ENCODE results near the gene STK40. TPM values are rescaled to one million over a fixed set of nuclear protein-coding genes. Genes with fewer than 3 reads are reported as not detected.

STK40 gene
- total RNA-seq, 1 experiment from 2014 or later = 26.2 TPM

GRCh38 chr1:36396359-36396758 lies 10.6 kb upstream of the STK40 start:
- H3K27ac Mint-ChIP-seq = peak overlapping the region; percentile 34 to 72 (median 68); a peak in 2 of 7 replicates
- H2BK12ac ChIP-seq (ENCODE audit: insufficient read length, low read depth, low read length) = no peak overlapping the region

More at GRCh38 chr1:36396359-36396758, 10.6 kb upstream of the STK40 start:
- Histone ChIP-seq H3K18ac (ENCODE audit: insufficient read length, low read depth, low read length) (no peak overlapping the region), H3K27me3 (ENCODE audit: insufficient read depth, low read length) (no peaks in the 10 kb centered on the region), H4K91ac (ENCODE audit: insufficient read length, low read depth, low read length) (no peak overlapping the region), H4K5ac (ENCODE audit: insufficient read length, low read depth, low read length) (no peak overlapping the region), H3K27ac (ENCODE audit: insufficient read length, low read depth, low read length) (no peak overlapping the region), H3T11ph (ENCODE audit: low read length) (no peak overlapping the region), H3K23me2 (ENCODE audit: insufficient read length, low read depth, low read length, poor library complexity, severe bottlenecking) (peaks cover 14% of the 10 kb centered on the region), H4K8ac (replicated peaks; ENCODE audit: insufficient read length, low read depth, low read length) (no peak overlapping the region), H3K56ac (ENCODE audit: insufficient read length, low read depth, low read length) (no peak overlapping the region), H2BK120ac (ENCODE audit: low read depth, low read length, poor library complexity, severe bottlenecking) (no peak overlapping the region), H3K9ac (ENCODE audit: extremely low read depth, insufficient read length, low read length) (no peak overlapping the region), H2BK15ac (ENCODE audit: low read depth, low read length) (no peak overlapping the region), H4K20me1 (ENCODE audit: control insufficient read depth, insufficient read depth, insufficient read length) (no peaks in the 10 kb centered on the region), H3K9me3 (ENCODE audit: control insufficient read depth, low read depth, low read length) (no peaks in the 10 kb centered on the region), H3K23ac (ENCODE audit: insufficient read length, low read depth, low read length) (no peak overlapping the region), H3K4me2 (ENCODE audit: insufficient read depth, insufficient read length, low read length) (no peak overlapping the region), H3K4me1 (ENCODE audit: insufficient read depth, low read length) (no peaks in the 10 kb centered on the region), H3K4ac (ENCODE audit: low read depth, low read length) (no peak overlapping the region), H3K79me2 (ENCODE audit: insufficient read depth, low read length) (no peaks in the 10 kb centered on the region), H2BK5ac (ENCODE audit: insufficient read length, low read length) (no peak overlapping the region), H2AFZ (ENCODE audit: low read length) (no peak overlapping the region), H3K79me1 (ENCODE audit: insufficient read depth, low read depth, low read length, poor library complexity, severe bottlenecking) (peaks cover 4% of the 10 kb centered on the region), H2AK5ac (ENCODE audit: insufficient read length, low read length) (no peak overlapping the region), H3K14ac (ENCODE audit: insufficient read depth, low read length) (no peak overlapping the region), H2BK20ac (ENCODE audit: low read depth, low read length, poor library complexity, severe bottlenecking) (no peak overlapping the region)
- no peaks in the 10 kb centered on the region for H3K27me3 Mint-ChIP-seq (ENCODE audit: low read depth)
- no peak for TF ChIP-seq CTCF (conservative IDR thresholded peaks at IDR 0.05)
- peaks cover 11 to 30% (median 21%) of the 10 kb centered on the region in 3 experiments; a peak in 6 of 7 replicates for H3K36me3 Mint-ChIP-seq (ENCODE audit: insufficient read depth in 1 of 3, low read depth in 3 of 3)
- no peaks in the 10 kb centered on the region; a peak in 1 of 5 replicates for H3K9me3 Mint-ChIP-seq
- no CpG with 5 or more reads among the region's 6 CpGs for WGBS (ENCODE audit: extremely low coverage, insufficient read length, low lambda C conversion rate)
- no peak for DNase-seq
- peak overlapping the region; percentile 91 to 96 for H3K4me3 Mint-ChIP-seq
- peaks cover 20 to 21% of the 10 kb centered on the region in 2 experiments for H3K4me1 Mint-ChIP-seq

Data from H9 (cell line).